Measurements from ENCODE around the gene DOCK8.

DNA sequence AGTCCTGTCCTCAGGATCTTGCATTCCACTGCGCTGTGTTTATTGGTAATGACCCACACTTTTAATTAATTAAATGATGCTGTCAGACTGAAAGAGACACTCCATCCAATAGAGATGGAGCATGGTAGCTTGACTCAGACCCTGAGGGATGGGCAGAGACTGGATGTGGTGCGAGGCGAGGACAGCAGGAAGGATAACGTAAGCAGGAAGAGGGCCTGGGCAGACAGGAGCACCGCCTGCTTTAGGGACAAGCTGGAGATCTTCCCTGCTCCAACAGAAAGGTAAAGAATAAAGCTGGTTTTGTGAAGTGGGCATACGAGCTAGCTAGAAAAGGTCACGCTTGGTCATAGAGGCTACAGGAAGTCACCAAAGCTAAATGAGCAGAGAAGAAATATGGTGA, 3.6 kb upstream of the DOCK8 start:
- TF ChIP-seq, protein P1, sequence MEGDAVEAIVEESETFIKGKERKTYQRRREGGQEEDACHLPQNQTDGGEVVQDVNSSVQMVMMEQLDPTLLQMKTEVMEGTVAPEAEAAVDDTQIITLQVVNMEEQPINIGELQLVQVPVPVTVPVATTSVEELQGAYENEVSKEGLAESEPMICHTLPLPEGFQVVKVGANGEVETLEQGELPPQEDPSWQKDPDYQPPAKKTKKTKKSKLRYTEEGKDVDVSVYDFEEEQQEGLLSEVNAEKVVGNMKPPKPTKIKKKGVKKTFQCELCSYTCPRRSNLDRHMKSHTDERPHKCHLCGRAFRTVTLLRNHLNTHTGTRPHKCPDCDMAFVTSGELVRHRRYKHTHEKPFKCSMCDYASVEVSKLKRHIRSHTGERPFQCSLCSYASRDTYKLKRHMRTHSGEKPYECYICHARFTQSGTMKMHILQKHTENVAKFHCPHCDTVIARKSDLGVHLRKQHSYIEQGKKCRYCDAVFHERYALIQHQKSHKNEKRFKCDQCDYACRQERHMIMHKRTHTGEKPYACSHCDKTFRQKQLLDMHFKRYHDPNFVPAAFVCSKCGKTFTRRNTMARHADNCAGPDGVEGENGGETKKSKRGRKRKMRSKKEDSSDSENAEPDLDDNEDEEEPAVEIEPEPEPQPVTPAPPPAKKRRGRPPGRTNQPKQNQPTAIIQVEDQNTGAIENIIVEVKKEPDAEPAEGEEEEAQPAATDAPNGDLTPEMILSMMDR (conservative IDR thresholded peaks at IDR 0.05) = no peak
- TF ChIP-seq EZH2 (IDR thresholded peaks at IDR 0.05; ENCODE audit: low read depth) = no peak

Data from PC-9 (cell line).